Right ventricle myocardium inferior (tissue), 1 donor: ENCODE measurements around the gene FCGR3B. TPM values are rescaled to one million over a fixed set of nuclear protein-coding genes. Genes with fewer than 3 reads are reported as not detected.
"Not testable (repeated sequence)": the region's sequence is repeated elsewhere in the genome, so short reads cannot be mapped to it uniquely, and the experiment has no call there.

Source experiments
- ATAC-seq: fragments of 200-7000 bp; cut with Tn5 transposase; one replicate; pipeline ENCODE4 v1.9.1; 2020; ENCODE audit warnings: mild to moderate bottlenecking, moderate library complexity
- DNase-seq: peaks from one replicate; pipeline ENCODE4 v3.0.0; 2021; ENCODE audit errors: missing footprints
- intact Hi-C: fragments of 100-400 bp; cut with DNase I; formaldehyde crosslinking; loops from one replicate; pipeline ENCODE4 v1.11.0; 2022
- total RNA-seq: library from RNA; stranded (reverse); fragmentation: NEBNext Ultra II Directional; extraction: Animal tissue kit (Norgen Biotek cat#: 25700); gene quantifications from one replicate; pipeline ENCODE4 v1.2.1, GENCODE V29; 2021
- donor health status: DM: no; HTN: yes; CAD: no; lungs with severe emphysema.

FCGR3B gene
- total RNA-seq, 1 donor from 2014 or later = 4.8 TPM

GRCh38 chr1:161643481-161644208 is 12.7 kb upstream of the FCGR3B start:
- intact Hi-C loops, DNase-seq: not testable (repeated sequence)
- ATAC-seq = peak; percentile 56

DNA sequence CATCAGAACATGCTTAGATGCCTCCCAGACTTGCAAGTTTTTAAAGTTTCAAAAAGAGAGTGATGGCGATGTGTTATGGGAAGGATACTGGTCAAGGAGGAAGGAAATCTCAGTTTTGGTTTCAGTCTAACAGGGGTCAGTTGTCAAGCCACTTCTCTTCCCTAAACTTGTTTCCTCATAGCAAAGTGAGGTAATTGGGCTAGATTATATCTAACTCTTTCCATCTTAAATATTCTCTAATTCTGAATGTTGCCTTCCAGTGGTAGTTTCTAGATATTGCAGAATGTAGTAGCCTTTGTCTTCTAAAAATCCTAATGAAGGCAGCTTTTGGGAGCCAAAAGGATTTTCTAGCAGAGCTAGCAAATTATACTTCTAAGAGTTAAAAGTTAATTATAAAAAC is 11.7 kb upstream of the FCGR3B start:
- ATAC-seq = peak; percentile 56
- DNase-seq, intact Hi-C loops: not testable (repeated sequence)

DNA sequence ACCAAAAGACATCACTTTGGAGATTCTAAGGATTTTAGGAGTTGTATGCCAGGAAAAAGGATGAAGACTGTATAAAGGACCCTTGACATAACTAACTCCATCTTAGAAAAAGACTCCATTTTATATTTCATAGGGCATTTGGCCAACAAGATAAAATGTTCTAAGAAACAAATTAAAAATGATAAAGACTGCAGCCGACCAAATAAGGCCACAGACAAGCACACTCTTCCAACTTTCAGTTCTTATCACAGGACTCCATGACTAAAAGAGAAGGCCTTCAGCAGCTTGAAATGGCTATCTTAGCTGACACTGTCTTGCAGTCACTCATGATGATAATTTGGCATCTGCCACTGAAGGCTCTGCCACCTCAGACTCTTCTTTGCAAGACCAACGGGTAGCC is 8.2 kb upstream of the FCGR3B start:
- ATAC-seq, intact Hi-C loops, DNase-seq: not testable (repeated sequence)

- ATAC-seq, intact Hi-C loops, DNase-seq: not testable (repeated sequence)
These were observed 7.4 kb upstream of the FCGR3B start for GRCh38 chr1:161638251-161638993.

DNA sequence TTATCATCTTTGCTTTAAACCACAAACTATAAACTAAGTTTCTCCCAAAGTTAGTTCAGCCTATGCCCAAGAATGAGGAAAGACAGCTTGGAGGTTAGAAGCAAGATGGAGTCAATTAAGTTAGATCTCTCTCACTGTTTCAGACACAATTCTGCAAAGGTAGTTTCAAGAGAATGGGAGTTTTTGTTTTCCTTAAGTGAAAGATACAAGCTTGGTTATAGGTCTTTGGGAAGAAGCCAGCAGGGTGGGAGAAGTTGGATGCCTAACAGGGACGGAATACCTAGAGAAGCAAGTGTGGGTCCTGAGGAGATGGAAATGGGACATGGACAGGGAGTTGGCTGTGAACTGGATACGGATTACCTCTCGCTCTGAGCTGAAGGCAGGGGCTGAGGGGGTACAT is 6.0 kb upstream of the FCGR3B start:
- DNase-seq = not testable (repeated sequence)

GRCh38 chr1:161636189-161636782 is 5.3 kb upstream of the FCGR3B start:
- DNase-seq, ATAC-seq, intact Hi-C loops: not testable (repeated sequence)

More for the DNA sequence above, 6.0 kb upstream of the FCGR3B start:
- ATAC-seq, intact Hi-C loops: not testable (repeated sequence)

DNA sequence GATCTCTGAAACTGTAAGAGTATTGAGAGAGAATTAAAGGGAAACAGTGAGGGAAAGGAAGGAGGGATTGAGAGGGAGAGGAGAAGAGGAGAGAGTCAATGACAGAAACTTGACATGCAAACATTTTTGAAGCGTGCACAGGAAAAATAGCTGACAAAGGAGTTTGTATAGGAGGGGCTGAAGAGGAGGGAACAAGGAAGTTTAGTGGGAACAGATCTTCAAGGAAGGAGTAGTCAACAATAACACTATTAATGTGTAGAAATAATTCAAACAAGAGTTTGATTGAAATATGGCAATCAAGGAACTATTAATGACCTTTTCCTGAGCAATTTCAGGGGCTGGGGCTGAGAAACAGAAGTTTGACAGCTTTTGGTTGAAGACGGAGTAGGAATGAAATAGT is 4.0 kb upstream of the FCGR3B start:
- DNase-seq, intact Hi-C loops: not testable (repeated sequence)
- peak; percentile 39 for ATAC-seq

DNA sequence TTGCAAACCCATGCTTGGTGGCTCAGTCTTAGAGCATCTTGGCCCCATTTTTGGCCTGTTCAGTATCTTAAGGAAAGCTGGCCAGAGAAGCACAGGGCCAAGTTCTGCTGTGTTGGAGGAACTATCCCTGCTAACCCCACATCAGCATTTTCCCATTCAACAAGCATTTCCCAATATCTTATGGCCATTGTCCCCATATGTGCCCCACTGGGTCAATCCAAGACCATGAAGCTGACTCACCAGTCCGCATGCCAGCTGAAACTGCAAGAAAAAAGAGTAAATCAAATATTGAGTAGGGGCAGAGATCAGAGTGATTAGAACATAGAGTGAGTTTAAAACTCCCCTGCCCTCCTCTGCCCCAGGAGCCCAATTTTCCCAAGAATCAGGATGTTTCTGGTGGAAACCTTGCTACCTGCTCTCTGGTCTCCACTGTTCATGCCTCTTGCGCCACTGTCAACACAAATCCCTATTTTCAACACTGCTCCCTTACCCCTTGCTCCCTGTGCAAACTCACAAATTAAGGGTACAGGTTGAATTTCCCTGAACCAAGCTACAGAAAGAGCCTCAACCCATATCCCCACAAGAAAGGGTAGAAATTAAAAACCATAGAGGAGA is 741 bp downstream of the FCGR3B start:
- peak; percentile 48 for ATAC-seq
- DNase-seq, intact Hi-C loops: not testable (repeated sequence)

DNA sequence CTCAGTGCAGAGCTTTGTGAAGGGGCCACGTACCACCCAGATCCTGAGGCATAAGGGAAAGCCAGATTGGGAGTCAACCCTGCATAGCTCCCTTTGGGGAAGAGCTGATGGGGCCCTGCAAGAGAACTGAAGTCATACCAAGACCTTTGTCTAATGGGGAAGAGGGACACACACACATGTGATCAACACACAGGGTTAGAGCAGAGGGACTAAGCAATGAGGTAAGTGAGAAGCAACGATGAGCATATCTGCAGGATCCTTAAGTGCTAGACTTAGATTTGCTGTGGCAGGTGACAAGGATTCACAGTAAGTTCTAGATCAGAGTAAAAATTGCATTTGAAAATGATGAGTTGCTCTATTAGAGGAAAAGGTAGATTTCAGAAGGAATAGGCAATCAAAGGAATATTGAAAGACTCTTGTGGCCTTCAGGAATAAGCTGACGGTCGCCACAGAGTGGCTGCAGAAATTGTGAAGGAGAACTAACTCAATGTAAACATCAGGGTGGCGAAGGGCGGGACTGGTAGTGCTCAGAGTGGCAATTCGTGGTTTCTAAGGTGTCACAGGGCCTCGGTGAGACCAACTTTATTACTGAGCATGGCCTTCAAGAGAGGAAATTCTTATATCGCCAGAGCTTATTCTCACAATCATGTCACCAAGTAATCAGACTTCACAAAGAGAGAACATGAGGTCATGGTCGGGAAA is 4.4 kb downstream of the FCGR3B start:
- intact Hi-C loops, ATAC-seq: not testable (repeated sequence)
- peak; percentile 82 for DNase-seq

- intact Hi-C loops, ATAC-seq, DNase-seq: not testable (repeated sequence)
These were observed 6.4 kb downstream of the FCGR3B start for GRCh38 chr1:161624605-161625004.

DNA sequence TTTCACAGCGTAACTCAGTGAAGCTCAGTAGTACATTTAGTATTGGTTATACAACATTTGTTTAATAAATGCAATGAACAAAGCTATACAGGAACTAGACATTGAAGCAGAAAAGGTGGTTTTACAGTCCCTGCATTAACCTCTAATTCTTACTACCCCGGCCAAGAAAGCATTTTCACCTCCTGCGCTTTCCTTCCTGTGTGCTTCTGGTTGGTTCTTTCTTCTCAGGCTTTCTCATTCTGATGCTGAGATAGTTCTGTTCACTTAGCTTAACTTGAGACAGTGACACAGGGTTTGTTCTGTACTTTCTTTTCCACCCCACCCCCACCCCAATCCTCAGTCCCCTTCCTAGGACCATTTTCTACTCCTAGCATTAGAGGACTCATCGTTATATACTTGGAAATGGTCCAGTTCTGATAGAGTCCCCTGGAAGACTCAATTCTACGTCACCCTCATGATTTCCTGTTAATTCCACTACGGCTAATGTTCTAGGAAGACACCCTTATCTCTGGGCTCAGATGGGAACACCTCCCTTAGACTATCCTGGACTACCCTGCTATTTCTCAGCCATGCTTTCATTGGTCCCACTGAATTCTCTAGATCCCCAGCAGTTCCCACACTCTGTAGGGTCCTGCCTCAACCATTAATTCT is 7.5 kb downstream of the FCGR3B start:
- ATAC-seq, intact Hi-C loops, DNase-seq: not testable (repeated sequence)

DNA sequence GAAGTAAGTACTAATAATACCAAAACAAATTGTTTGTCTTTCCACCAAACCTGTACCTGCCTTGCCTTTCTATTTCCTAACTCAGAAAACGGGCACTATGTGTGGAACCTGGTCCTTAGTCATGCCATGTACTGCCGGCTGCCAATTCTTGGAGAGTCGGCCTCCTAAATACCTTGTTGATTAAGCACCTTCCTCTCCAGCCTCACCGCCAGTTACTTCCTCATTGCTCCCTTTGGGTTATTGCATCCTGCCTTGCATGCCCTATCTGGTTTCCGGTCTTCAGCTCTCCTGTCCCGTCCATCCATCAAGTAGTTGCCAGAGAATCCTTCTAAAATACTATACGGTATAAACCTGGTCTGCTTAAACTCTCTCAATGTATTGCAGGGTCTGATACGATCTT is 8.9 kb downstream of the FCGR3B start:
- ATAC-seq = peak; percentile 8
- DNase-seq = not testable (repeated sequence)

DNA sequence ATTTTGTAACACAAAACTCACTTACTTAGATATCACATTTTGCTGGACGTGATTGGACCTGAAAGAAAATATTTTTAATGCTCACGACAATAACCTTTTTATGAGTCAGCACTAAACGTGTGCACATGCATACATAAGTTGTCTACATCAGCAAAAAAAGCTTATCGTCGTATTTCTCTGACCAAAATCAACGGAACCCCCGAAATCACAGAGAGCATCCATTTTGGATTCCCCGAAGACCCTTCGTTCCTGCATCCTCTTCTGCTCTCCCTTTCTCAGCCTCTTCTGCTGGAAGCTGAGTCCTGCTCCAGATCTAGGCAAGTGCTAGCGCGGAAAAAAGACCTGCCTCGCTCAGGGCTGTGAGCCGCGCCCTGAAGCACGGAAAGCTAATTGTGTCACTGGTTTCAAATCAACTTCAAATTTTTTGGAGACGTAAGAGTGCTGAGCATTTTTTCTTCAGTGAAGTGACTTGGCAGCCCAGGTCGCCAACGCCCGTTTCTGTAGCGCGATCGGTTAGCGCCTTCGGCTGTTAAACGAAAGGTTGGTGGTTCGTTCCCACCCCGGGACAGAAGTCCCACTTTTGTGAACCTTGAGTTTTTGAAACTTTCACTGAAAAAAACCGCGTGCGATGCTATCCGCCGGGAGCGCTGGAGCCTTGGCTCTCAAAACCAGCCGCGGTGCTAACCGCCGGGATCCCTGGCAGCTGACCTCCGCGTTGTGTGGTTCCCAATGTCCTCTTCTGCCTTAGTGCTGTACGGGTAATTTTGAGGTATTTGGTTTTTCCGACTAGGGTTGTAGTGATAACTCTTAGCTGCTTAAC is 9.6 kb downstream of the FCGR3B start:
- DNase-seq, intact Hi-C loops: not testable (repeated sequence)
- ATAC-seq = peak; percentile 39

More for the DNA sequence above, 8.9 kb downstream of the FCGR3B start:
- intact Hi-C loops = not testable (repeated sequence)

GRCh38 chr1:161620399-161620798 is 10.6 kb downstream of the FCGR3B start:
- ATAC-seq, DNase-seq, intact Hi-C loops: not testable (repeated sequence)

GRCh38 chr1:161618517-161618916 is 12.5 kb downstream of the FCGR3B start:
- DNase-seq, intact Hi-C loops, ATAC-seq: not testable (repeated sequence)

DNA sequence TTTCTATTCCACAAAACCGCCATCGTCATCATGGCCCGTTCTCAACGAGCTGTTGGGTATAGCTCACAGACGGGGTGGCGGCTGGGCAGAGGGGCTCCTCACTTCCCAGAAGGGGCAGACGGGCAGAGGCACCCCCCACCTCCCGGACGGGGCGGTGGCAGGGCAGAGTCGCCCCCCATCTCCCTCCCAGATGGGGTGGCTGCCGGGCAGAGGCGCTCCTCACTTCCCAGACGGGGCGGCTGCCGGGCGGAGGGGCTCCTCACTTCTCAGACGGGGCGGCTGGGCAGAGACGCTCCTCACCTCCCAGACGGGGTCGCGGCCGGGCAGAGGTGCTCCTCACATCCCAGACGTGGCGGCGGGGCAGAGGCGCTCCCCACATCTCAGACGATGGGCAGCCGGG is 14.6 kb downstream of the FCGR3B start:
- ATAC-seq, intact Hi-C loops, DNase-seq: not testable (repeated sequence)

DNA sequence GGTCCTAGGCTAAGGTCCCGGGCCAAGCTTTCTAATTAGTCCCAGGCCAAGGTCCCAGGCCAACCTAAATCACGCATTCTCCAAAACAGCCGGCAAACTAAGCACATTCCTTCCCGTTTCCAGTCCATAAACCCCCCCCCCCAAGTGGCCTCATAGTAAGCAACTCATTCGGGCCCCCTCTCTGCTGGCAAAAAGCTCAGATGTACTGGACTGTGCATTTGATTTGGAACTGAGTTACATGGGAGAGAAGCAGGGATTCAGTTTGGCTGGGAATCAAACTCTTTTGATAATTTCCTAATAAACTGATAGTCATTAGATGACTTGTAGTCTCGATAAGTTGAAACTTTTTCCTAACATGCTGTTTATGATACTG is 17.8 kb downstream of the FCGR3B start:
- ATAC-seq, intact Hi-C loops, DNase-seq: not testable (repeated sequence)
